Endothelial cell of umbilical vein (primary cell): ENCODE measurements around the gene FTH1.

ENCODE experiments used
- EZH2 ChIP-seq: IDR thresholded peaks from 2 replicates; pipeline ENCODE4 v1.6.1; 2012; ENCODE audit warnings: borderline replicate concordance, low read depth, mild to moderate bottlenecking, moderate library complexity, low read length, inconsistent platforms; ENCODE audit not compliant: severe bottlenecking
- FOS ChIP-seq: IDR thresholded peaks from 2 replicates; pipeline ENCODE4 v1.6.1; 2011; ENCODE audit warnings: mild to moderate bottlenecking, low read length, moderate library complexity, borderline replicate concordance; ENCODE audit not compliant: insufficient read depth
- JUN ChIP-seq: IDR thresholded peaks from 2 replicates; pipeline ENCODE4 v1.6.1; 2011; ENCODE audit warnings: borderline replicate concordance, low read depth; ENCODE audit not compliant: insufficient read length, insufficient read depth
- MYC ChIP-seq: IDR thresholded peaks from one replicate; pipeline ENCODE4 v1.6.1; 2011; ENCODE audit warnings: mild to moderate bottlenecking, low read depth, low read length
- POLR2A ChIP-seq: IDR thresholded peaks from 2 replicates; pipeline ENCODE4 v1.6.1; 2012; ENCODE audit warnings: low read depth, mild to moderate bottlenecking, control low read depth, low read length
- POLR2AphosphoS5 ChIP-seq: IDR thresholded peaks from 2 replicates; pipeline ENCODE4 v1.6.1; 2012; ENCODE audit warnings: low read depth, mild to moderate bottlenecking, control low read depth, low read length, moderate library complexity; ENCODE audit not compliant: insufficient read depth
- TF ChIP-seq, protein P1 (sequence below), 2 donors: IDR thresholded peaks; 1 replicate in 1 of 2; 2 replicates in 1 of 2; pipeline ENCODE4 v1.5.1; 2011; ENCODE audit warnings: low read length in 2 of 2, mild to moderate bottlenecking in 2 of 2, moderate library complexity in 2 of 2, control low read depth in 1 of 2, inconsistent platforms in 1 of 2, low read depth in 1 of 2; ENCODE audit not compliant: insufficient read depth in 1 of 2; ENCODE audit errors: extremely low read depth in 1 of 2
- TF ChIP-seq, protein P2 (sequence below): IDR thresholded peaks from 2 replicates; pipeline ENCODE4 v1.6.1; 2011; ENCODE audit not compliant: insufficient read depth, insufficient read length

DNA sequence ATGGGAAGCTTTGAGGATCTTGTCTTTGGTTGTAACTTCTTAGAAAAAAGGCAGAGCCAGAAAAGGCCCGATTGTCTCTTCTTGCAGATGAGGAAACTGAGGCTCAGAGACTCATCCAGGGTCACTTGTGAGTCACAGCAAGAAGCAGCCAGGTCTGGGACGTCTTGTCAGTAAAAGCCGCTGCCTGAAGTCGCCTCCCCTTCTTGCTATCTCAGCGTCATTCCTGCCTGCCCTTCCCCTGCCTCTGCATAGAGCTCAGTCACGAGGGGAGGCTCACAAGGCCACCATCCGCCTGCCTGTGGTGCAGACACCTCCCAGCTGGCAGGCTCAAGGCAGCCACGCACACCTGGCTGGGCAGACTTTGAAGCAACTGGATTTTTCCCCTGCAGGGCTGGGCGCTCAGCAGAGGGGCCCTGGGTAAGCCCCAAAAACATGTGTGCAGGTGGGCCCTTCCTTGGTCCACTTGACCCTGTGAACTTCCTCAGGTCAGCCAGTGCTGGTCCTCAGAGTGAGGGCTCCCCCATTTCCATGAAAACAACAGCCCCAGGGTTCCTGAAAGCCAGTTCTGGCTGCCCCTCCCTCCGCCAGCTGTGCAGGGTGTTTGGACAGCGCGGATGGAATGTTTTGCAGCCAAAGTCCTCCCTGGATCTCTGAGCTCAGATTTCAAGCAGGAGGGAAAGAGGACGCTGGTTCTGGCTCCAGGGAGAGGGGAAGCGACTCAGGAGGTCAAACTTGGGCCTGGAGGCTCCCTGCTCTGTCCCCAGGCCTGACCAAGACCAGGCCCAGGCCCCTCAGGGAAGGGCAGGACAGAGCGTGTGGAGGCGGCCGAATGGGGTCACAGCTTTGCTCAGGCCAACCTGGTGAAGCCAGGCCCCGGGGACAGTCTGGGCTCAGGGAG is 44.0 kb downstream of the FTH1 start:
- TF ChIP-seq, protein P1, sequence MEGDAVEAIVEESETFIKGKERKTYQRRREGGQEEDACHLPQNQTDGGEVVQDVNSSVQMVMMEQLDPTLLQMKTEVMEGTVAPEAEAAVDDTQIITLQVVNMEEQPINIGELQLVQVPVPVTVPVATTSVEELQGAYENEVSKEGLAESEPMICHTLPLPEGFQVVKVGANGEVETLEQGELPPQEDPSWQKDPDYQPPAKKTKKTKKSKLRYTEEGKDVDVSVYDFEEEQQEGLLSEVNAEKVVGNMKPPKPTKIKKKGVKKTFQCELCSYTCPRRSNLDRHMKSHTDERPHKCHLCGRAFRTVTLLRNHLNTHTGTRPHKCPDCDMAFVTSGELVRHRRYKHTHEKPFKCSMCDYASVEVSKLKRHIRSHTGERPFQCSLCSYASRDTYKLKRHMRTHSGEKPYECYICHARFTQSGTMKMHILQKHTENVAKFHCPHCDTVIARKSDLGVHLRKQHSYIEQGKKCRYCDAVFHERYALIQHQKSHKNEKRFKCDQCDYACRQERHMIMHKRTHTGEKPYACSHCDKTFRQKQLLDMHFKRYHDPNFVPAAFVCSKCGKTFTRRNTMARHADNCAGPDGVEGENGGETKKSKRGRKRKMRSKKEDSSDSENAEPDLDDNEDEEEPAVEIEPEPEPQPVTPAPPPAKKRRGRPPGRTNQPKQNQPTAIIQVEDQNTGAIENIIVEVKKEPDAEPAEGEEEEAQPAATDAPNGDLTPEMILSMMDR (IDR thresholded peaks at IDR 0.05; ENCODE audit: extremely low read depth in 1 of 2, insufficient read depth in 1 of 2, low read depth in 1 of 2, low read length in 2 of 2): no peak
- TF ChIP-seq POLR2AphosphoS5 (no peak), JUN (no peak), POLR2A (no peak), FOS (no peak), EZH2 (no peak), MYC (no peak)
- TF ChIP-seq, protein P2, sequence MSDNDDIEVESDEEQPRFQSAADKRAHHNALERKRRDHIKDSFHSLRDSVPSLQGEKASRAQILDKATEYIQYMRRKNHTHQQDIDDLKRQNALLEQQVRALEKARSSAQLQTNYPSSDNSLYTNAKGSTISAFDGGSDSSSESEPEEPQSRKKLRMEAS: no peak
